ENCODE data around the gene ALDH5A1.

Gene ALDH5A1

GRCh38 chr6:24522228-24523176, 27.7 kb downstream of the ALDH5A1 start:
- in situ Hi-C loops (cut with MboI; ENCODE audit: low sequenced_read_pairs) = no loop called here

- in situ Hi-C loops (cut with MboI; ENCODE audit: low sequenced_read_pairs) = no loop called here
Observed at GRCh38 chr6:24524329-24524728, 29.6 kb downstream of the ALDH5A1 start.

GRCh38 chr6:24524805-24525204, 30.0 kb downstream of the ALDH5A1 start:
- in situ Hi-C loops (cut with MboI; ENCODE audit: low sequenced_read_pairs) = no loop called here

- in situ Hi-C loops (cut with MboI; ENCODE audit: low sequenced_read_pairs) = no loop called here
Observed at GRCh38 chr6:24529985-24530384, 35.2 kb downstream of the ALDH5A1 start.

GRCh38 chr6:24534329-24534728, 39.6 kb downstream of the ALDH5A1 start:
- in situ Hi-C loops (cut with MboI; ENCODE audit: low sequenced_read_pairs) = no loop called here

GRCh38 chr6:24535210-24535609, 40.4 kb downstream of the ALDH5A1 start:
- in situ Hi-C loops (cut with MboI; ENCODE audit: low sequenced_read_pairs) = no loop called here

- in situ Hi-C loops (cut with MboI; ENCODE audit: low sequenced_read_pairs) = no loop called here
Observed at GRCh38 chr6:24536466-24536865, 41.7 kb downstream of the ALDH5A1 start.

- in situ Hi-C loops (cut with MboI; ENCODE audit: low sequenced_read_pairs) = no loop called here
Observed at GRCh38 chr6:24537082-24537699, 42.4 kb downstream of the ALDH5A1 start.

GRCh38 chr6:24537771-24538385, 43.1 kb downstream of the ALDH5A1 start:
- in situ Hi-C loops (cut with MboI; ENCODE audit: low sequenced_read_pairs) = no loop called here

GRCh38 chr6:24539416-24539815, 44.6 kb downstream of the ALDH5A1 start:
- in situ Hi-C loops (cut with MboI; ENCODE audit: low sequenced_read_pairs) = no loop called here

- in situ Hi-C loops (cut with MboI; ENCODE audit: low sequenced_read_pairs) = no loop called here
Observed at GRCh38 chr6:24540197-24540596, 45.4 kb downstream of the ALDH5A1 start.

- in situ Hi-C loops (cut with MboI; ENCODE audit: low sequenced_read_pairs) = no loop called here
Observed at GRCh38 chr6:24543683-24544082, 48.9 kb downstream of the ALDH5A1 start.

GRCh38 chr6:24545183-24545582, 50.4 kb downstream of the ALDH5A1 start:
- in situ Hi-C loops (cut with MboI; ENCODE audit: low sequenced_read_pairs) = no loop called here

- in situ Hi-C loops (cut with MboI; ENCODE audit: low sequenced_read_pairs) = no loop called here
Observed at GRCh38 chr6:24545691-24546090, 50.9 kb downstream of the ALDH5A1 start.

- in situ Hi-C loops (cut with MboI; ENCODE audit: low sequenced_read_pairs) = no loop called here
Observed at GRCh38 chr6:24546439-24546838, 51.7 kb downstream of the ALDH5A1 start.

GRCh38 chr6:24547243-24547642, 52.5 kb downstream of the ALDH5A1 start:
- in situ Hi-C loops (cut with MboI; ENCODE audit: low sequenced_read_pairs) = no loop called here

- in situ Hi-C loops (cut with MboI; ENCODE audit: low sequenced_read_pairs) = no loop called here
Observed at GRCh38 chr6:24549158-24549557, 54.4 kb downstream of the ALDH5A1 start.

- in situ Hi-C loops (cut with MboI; ENCODE audit: low sequenced_read_pairs) = no loop called here
Observed at GRCh38 chr6:24549674-24550353, 55.0 kb downstream of the ALDH5A1 start.

- in situ Hi-C loops (cut with MboI; ENCODE audit: low sequenced_read_pairs) = no loop called here
Observed at GRCh38 chr6:24551139-24551538, 56.4 kb downstream of the ALDH5A1 start.

- in situ Hi-C loops (cut with MboI; ENCODE audit: low sequenced_read_pairs) = no loop called here
Observed at GRCh38 chr6:24554474-24554873, 59.7 kb downstream of the ALDH5A1 start.

- in situ Hi-C loops (cut with MboI; ENCODE audit: low sequenced_read_pairs) = no loop called here
Observed at GRCh38 chr6:24558516-24558915, 63.7 kb downstream of the ALDH5A1 start.
